ENCODE results near the gene GDPD1. TPM values are rescaled to one million over a fixed set of nuclear protein-coding genes. Genes with fewer than 3 reads are reported as not detected.

The GDPD1 gene
- total RNA-seq, 1 experiment from 2014 or later: 2.6 TPM

GRCh38 chr17:59254742-59255141 lies 34.4 kb downstream of the GDPD1 start:
- H3T11ph ChIP-seq (ENCODE audit: low read length): no peak overlapping the region
- no peak overlapping the region for H2AK5ac ChIP-seq (ENCODE audit: insufficient read length, low read length)
- no peak overlapping the region for H2BK12ac ChIP-seq (ENCODE audit: insufficient read length, low read depth, low read length)
- H4K20me1 ChIP-seq (ENCODE audit: control insufficient read depth, insufficient read depth, insufficient read length): no peaks in the 10 kb centered on the region
- no peak overlapping the region for H3K4ac ChIP-seq (ENCODE audit: low read depth, low read length)
- WGBS (ENCODE audit: extremely low coverage, insufficient read length, low lambda C conversion rate): no CpG with 5 or more reads among the region's 2 CpGs
- H3K9ac ChIP-seq (ENCODE audit: extremely low read depth, insufficient read length, low read length): no peak overlapping the region
- Mint-ChIP-seq H3K36me3 (ENCODE audit: insufficient read depth in 1 of 3, low read depth in 3 of 3) (no peaks in the 10 kb centered on the region), H3K9me3 (no peaks in the 10 kb centered on the region), H3K27me3 (ENCODE audit: low read depth) (no peaks in the 10 kb centered on the region), H3K27ac (no peak overlapping the region), H3K4me1 (no peaks in the 10 kb centered on the region), H3K4me3 (no peak overlapping the region)
- no peak for DNase-seq
- no peak overlapping the region for H4K91ac ChIP-seq (ENCODE audit: insufficient read length, low read depth, low read length)
- H3K27ac ChIP-seq (ENCODE audit: insufficient read length, low read depth, low read length): no peak overlapping the region
- no peak overlapping the region for H4K8ac ChIP-seq (replicated peaks; ENCODE audit: insufficient read length, low read depth, low read length)
- H2BK120ac ChIP-seq (ENCODE audit: low read depth, low read length, poor library complexity, severe bottlenecking): no peak overlapping the region
- no peaks in the 10 kb centered on the region for H3K79me1 ChIP-seq (ENCODE audit: insufficient read depth, low read depth, low read length, poor library complexity, severe bottlenecking)
- H2BK15ac ChIP-seq (ENCODE audit: low read depth, low read length): no peak overlapping the region
- no peak overlapping the region for H2BK5ac ChIP-seq (ENCODE audit: insufficient read length, low read length)
- H3K27me3 ChIP-seq (ENCODE audit: insufficient read depth, low read length): no peaks in the 10 kb centered on the region
- no peak overlapping the region for H3K23ac ChIP-seq (ENCODE audit: insufficient read length, low read depth, low read length)
- H3K14ac ChIP-seq (ENCODE audit: insufficient read depth, low read length): no peak overlapping the region
- no peaks in the 10 kb centered on the region for H3K4me1 ChIP-seq (ENCODE audit: insufficient read depth, low read length)
- H2AFZ ChIP-seq (ENCODE audit: low read length): no peak overlapping the region
- no peak overlapping the region for H4K5ac ChIP-seq (ENCODE audit: insufficient read length, low read depth, low read length)
- H3K56ac ChIP-seq (ENCODE audit: insufficient read length, low read depth, low read length): no peak overlapping the region
- H3K4me2 ChIP-seq (ENCODE audit: insufficient read depth, insufficient read length, low read length): no peak overlapping the region
- no peaks in the 10 kb centered on the region for H3K79me2 ChIP-seq (ENCODE audit: insufficient read depth, low read length)
- H3K23me2 ChIP-seq (ENCODE audit: insufficient read length, low read depth, low read length, poor library complexity, severe bottlenecking): no peaks in the 10 kb centered on the region
- H2BK20ac ChIP-seq (ENCODE audit: low read depth, low read length, poor library complexity, severe bottlenecking): no peak overlapping the region
- TF ChIP-seq CTCF (conservative IDR thresholded peaks at IDR 0.05): no peak
- no peak overlapping the region for H3K18ac ChIP-seq (ENCODE audit: insufficient read length, low read depth, low read length)
- H3K9me3 ChIP-seq (ENCODE audit: control insufficient read depth, low read depth, low read length): no peaks in the 10 kb centered on the region
